Measurements from ENCODE around the gene CARD14. TPM values are rescaled to one million over a fixed set of nuclear protein-coding genes. Genes with fewer than 3 reads are reported as not detected.

Gene CARD14
- total RNA-seq (under 1 TPM; 0.33 to 0.55 TPM), polyA plus RNA-seq (under 1 TPM; 0.13 to 0.38 TPM)
- long read RNA-seq, donor 1, partial matches to known transcripts, result 0 of 2 reads
- long read RNA-seq, donor 1, other reads (novel, unspliced or antisense), result 2 of 2 reads
- long read RNA-seq, donor 2, partial matches to known transcripts, result 0 of 5 reads
- long read RNA-seq, donor 2, other reads (novel, unspliced or antisense), result 5 of 5 reads

DNA sequence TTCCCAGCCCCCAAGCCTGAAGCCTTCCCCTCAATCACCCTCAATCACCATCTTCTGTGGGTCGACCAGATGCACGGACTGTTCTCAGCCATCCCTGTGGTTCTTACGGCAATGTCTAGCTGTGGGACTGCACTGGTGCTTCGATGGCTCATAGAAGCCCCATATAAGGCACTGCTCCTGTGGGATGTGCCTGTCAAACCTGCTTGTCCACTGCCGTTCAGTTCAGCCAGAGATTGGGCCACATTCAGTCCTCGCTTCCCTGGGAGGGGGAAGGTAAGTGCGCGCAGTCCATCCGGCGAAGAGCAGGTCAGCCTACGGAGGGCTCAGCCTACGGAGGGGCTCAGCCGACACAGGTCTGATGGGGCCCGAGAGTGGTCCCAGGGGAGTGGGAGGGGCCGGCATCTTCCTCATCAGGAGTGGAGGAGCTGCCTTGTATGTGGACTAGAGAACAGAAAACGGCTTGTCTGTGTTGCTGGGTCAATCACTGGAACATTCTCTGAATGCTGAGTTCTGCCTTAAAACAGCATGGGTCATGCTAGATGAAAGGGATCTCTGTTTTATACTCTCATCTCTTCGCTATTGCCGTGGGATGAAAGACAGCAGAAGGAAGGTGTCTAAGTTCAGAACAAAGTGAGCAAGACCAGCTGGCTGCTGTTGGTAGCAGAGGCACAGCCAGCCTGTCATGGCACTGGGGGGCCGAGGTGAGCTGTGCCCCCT lies at the start of gene CARD14:
CARD14 (plus strand) TSS at position 247 of the 717 bp plus-strand sequence. CDS start 11,409 bp downstream, outside the sequence.
- no peak within 1 kb of the TSS for H3K27ac ChIP-seq (ENCODE audit: low read depth in 1 of 2, low read length in 2 of 2)
- DNase-seq, result no peak
- no peak within 1 kb of the TSS for H3K4me3 ChIP-seq (ENCODE audit: low read length in 2 of 2)
- WGBS, 2 donors, result 77 to 80% methylated on average over 19 of the region's 19 CpGs
- intact Hi-C loops (cut with DNase I), result no loop called here
- H3K9me3 ChIP-seq (ENCODE audit: control insufficient read depth, low read length), result no peaks in the 10 kb centered on the region
- ATAC-seq (ENCODE audit: low FRiP score), result no peak
- no peaks in the 10 kb centered on the region for H3K4me1 ChIP-seq (ENCODE audit: control insufficient read depth in 1 of 2, insufficient read depth in 2 of 2, low read length in 2 of 2)
- H3K27me3 ChIP-seq (ENCODE audit: control insufficient read depth in 1 of 2, insufficient read depth in 2 of 2, low read length in 1 of 2), result no peaks in the 10 kb centered on the region
- no peaks in the 10 kb centered on the region for H3K36me3 ChIP-seq (ENCODE audit: control insufficient read depth in 1 of 2, insufficient read depth in 2 of 2, low read length in 1 of 2)

- 88 to 92% methylated on average over 17 of the region's 17 CpGs for WGBS, 2 donors
- H3K27me3 ChIP-seq (ENCODE audit: control insufficient read depth in 1 of 2, insufficient read depth in 2 of 2, low read length in 1 of 2), result peaks cover 0 to 2% of the 10 kb centered on the region in 2 donors
Measured at GRCh38 chr17:80122026-80122575, 47.7 kb upstream of the CARD14 start.

GRCh38 chr17:80122926-80123505 lies 46.8 kb upstream of the CARD14 start:
- Histone ChIP-seq H3K27me3 (ENCODE audit: control insufficient read depth in 1 of 2, insufficient read depth in 2 of 2, low read length in 1 of 2) (peaks cover 0 to 2% of the 10 kb centered on the region in 2 donors), H3K4me1 (ENCODE audit: control insufficient read depth in 1 of 2, insufficient read depth in 2 of 2, low read length in 2 of 2) (no peaks in the 10 kb centered on the region), H3K4me3 (ENCODE audit: low read length in 2 of 2) (no peak overlapping the region), H3K36me3 (ENCODE audit: control insufficient read depth in 1 of 2, insufficient read depth in 2 of 2, low read length in 1 of 2) (no peaks in the 10 kb centered on the region), H3K9me3 (ENCODE audit: control insufficient read depth, low read length) (no peaks in the 10 kb centered on the region), H3K27ac (ENCODE audit: low read depth in 1 of 2, low read length in 2 of 2) (no peak overlapping the region)
- ATAC-seq (ENCODE audit: low FRiP score) (no peak), DNase-seq (no peak)
- intact Hi-C loops (cut with DNase I), result no loop called here
- WGBS, 2 donors, result 88 to 91% methylated on average over 6 of the region's 6 CpGs

More at GRCh38 chr17:80122026-80122575, 47.7 kb upstream of the CARD14 start:
- Histone ChIP-seq H3K4me1 (ENCODE audit: control insufficient read depth in 1 of 2, insufficient read depth in 2 of 2, low read length in 2 of 2) (no peaks in the 10 kb centered on the region), H3K27ac (ENCODE audit: low read depth in 1 of 2, low read length in 2 of 2) (no peak overlapping the region), H3K36me3 (ENCODE audit: control insufficient read depth in 1 of 2, insufficient read depth in 2 of 2, low read length in 1 of 2) (no peaks in the 10 kb centered on the region), H3K4me3 (ENCODE audit: low read length in 2 of 2) (no peak overlapping the region), H3K9me3 (ENCODE audit: control insufficient read depth, low read length) (no peaks in the 10 kb centered on the region)
- intact Hi-C loops (cut with DNase I), result no loop called here
- DNase-seq (no peak), ATAC-seq (ENCODE audit: low FRiP score) (no peak)

- intact Hi-C loops (cut with DNase I), result no loop called here
- Histone ChIP-seq H3K27me3 (ENCODE audit: control insufficient read depth in 1 of 2, insufficient read depth in 2 of 2, low read length in 1 of 2) (peaks cover 0 to 2% of the 10 kb centered on the region in 2 donors), H3K36me3 (ENCODE audit: control insufficient read depth in 1 of 2, insufficient read depth in 2 of 2, low read length in 1 of 2) (no peaks in the 10 kb centered on the region), H3K4me3 (ENCODE audit: low read length in 2 of 2) (no peak overlapping the region), H3K27ac (ENCODE audit: low read depth in 1 of 2, low read length in 2 of 2) (no peak overlapping the region), H3K9me3 (ENCODE audit: control insufficient read depth, low read length) (no peaks in the 10 kb centered on the region), H3K4me1 (ENCODE audit: control insufficient read depth in 1 of 2, insufficient read depth in 2 of 2, low read length in 2 of 2) (no peaks in the 10 kb centered on the region)
- DNase-seq (no peak), ATAC-seq (ENCODE audit: low FRiP score) (no peak)
- WGBS, 2 donors, result 80 to 83% methylated on average over 15 of the region's 15 CpGs
Measured at GRCh38 chr17:80123791-80124190, 46.0 kb upstream of the CARD14 start.

DNA sequence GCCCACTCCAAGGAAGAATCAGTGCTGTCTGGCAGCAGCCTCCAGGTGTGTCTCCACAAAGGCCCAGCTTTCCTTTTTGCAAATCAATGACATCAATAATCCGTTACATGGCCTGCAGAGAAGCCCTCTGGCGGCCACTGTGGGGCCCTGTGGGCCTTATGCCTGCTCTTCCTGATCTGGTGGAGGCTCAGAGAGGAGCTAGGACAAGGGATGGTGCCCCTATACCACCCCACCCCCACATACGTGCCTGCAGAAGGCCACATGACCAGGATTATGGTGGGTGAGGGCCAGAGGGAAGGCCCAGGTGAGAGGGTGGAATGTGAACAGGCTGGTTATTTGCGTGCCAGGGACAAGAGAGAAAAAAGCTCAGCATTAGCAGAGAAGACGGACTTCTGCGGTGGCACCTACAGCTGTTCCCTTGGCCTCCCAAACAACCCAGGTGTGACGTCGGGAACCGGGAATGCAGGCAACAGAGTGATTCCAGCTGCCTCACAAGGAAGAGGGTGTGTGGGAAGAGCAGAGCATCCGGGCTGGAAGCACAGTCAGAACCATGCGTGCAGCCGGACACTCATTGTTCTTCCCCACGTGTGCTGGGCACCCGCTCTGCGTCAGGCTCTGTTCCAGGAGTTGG lies 45.4 kb upstream of the CARD14 start:
- Histone ChIP-seq H3K9me3 (ENCODE audit: control insufficient read depth, low read length) (no peaks in the 10 kb centered on the region), H3K27ac (ENCODE audit: low read depth in 1 of 2, low read length in 2 of 2) (no peak overlapping the region)
- WGBS, 2 donors, result 73% methylated on average over 15 of the region's 15 CpGs

DNA sequence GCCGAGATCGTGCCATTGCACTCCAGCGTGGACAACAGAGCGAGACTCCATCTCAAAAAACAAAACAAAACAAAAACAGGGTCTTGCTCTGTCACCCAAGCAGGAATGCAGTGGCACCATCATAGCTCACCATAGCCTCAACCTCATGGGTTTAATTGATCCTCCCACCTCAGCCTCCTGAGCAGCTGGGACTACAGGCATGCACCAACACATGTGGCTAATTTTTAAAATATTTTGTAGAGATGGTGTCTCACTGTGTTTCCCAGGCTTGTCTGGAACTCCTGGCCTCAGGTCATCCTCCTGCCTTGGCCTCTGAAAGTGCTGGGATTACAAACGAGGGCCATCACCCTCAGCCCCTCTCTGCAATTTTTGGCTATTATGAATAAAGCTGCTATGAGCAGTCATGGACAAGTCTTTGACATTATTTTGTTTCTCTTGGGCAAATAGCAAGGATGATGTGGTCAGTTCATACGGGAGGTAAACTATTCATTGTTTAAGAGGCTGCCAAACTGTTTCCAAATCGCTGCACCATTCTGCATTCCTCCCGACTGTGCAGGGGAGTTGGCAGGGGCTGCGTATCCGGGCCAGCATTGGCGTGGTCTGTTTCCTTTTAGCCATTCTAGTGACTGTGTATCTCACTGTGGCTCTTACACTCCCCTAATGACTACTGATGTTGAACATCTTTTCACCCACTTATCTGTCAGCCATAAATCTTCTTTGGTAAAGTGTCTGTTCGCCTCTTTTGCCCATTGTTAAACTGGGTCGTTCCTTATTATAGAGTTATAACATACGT lies 44.0 kb upstream of the CARD14 start:
- Histone ChIP-seq H3K9me3 (ENCODE audit: control insufficient read depth, low read length) (no peaks in the 10 kb centered on the region), H3K4me1 (ENCODE audit: control insufficient read depth in 1 of 2, insufficient read depth in 2 of 2, low read length in 2 of 2) (no peaks in the 10 kb centered on the region), H3K27me3 (ENCODE audit: control insufficient read depth in 1 of 2, insufficient read depth in 2 of 2, low read length in 1 of 2) (peaks cover 0 to 2% of the 10 kb centered on the region in 2 donors), H3K36me3 (ENCODE audit: control insufficient read depth in 1 of 2, insufficient read depth in 2 of 2, low read length in 1 of 2) (no peaks in the 10 kb centered on the region), H3K4me3 (ENCODE audit: low read length in 2 of 2) (no peak overlapping the region), H3K27ac (ENCODE audit: low read depth in 1 of 2, low read length in 2 of 2) (no peak overlapping the region)
- DNase-seq (peak in 1 of 2 donors; percentile 62), ATAC-seq (ENCODE audit: low FRiP score) (no peak)
- intact Hi-C loops (cut with DNase I), result no loop called here
- 49 to 51% methylated on average over 14 of the region's 14 CpGs for WGBS, 2 donors

More for the DNA sequence above, 45.4 kb upstream of the CARD14 start:
- ATAC-seq (ENCODE audit: low FRiP score), result no peak
- no peaks in the 10 kb centered on the region for H3K4me1 ChIP-seq (ENCODE audit: control insufficient read depth in 1 of 2, insufficient read depth in 2 of 2, low read length in 2 of 2)
- H3K27me3 ChIP-seq (ENCODE audit: control insufficient read depth in 1 of 2, insufficient read depth in 2 of 2, low read length in 1 of 2), result peaks cover 0 to 2% of the 10 kb centered on the region in 2 donors
- H3K4me3 ChIP-seq (ENCODE audit: low read length in 2 of 2), result no peak overlapping the region
- no peaks in the 10 kb centered on the region for H3K36me3 ChIP-seq (ENCODE audit: control insufficient read depth in 1 of 2, insufficient read depth in 2 of 2, low read length in 1 of 2)
- intact Hi-C loops (cut with DNase I), result no loop called here
- DNase-seq, result no peak

- H3K9me3 ChIP-seq (ENCODE audit: control insufficient read depth, low read length), result no peaks in the 10 kb centered on the region
- 66 to 70% methylated on average over 3 of the region's 3 CpGs for WGBS, 2 donors
- H3K27me3 ChIP-seq (ENCODE audit: control insufficient read depth in 1 of 2, insufficient read depth in 2 of 2, low read length in 1 of 2), result peaks cover 0 to 2% of the 10 kb centered on the region in 2 donors
- ATAC-seq (ENCODE audit: low FRiP score) (no peak), DNase-seq (no peak)
- no peaks in the 10 kb centered on the region for H3K4me1 ChIP-seq (ENCODE audit: control insufficient read depth in 1 of 2, insufficient read depth in 2 of 2, low read length in 2 of 2)
- intact Hi-C loops (cut with DNase I), result no loop called here
- H3K27ac ChIP-seq (ENCODE audit: low read depth in 1 of 2, low read length in 2 of 2), result no peak overlapping the region
- H3K36me3 ChIP-seq (ENCODE audit: control insufficient read depth in 1 of 2, insufficient read depth in 2 of 2, low read length in 1 of 2), result no peaks in the 10 kb centered on the region
- H3K4me3 ChIP-seq (ENCODE audit: low read length in 2 of 2), result no peak overlapping the region
Measured at GRCh38 chr17:80126449-80126715, 43.4 kb upstream of the CARD14 start.

GRCh38 chr17:80129006-80129565 lies 40.7 kb upstream of the CARD14 start:
- no peak for ATAC-seq (ENCODE audit: low FRiP score)
- Histone ChIP-seq H3K4me3 (ENCODE audit: low read length in 2 of 2) (no peak overlapping the region), H3K4me1 (ENCODE audit: control insufficient read depth in 1 of 2, insufficient read depth in 2 of 2, low read length in 2 of 2) (no peaks in the 10 kb centered on the region), H3K27ac (ENCODE audit: low read depth in 1 of 2, low read length in 2 of 2) (no peak overlapping the region), H3K36me3 (ENCODE audit: control insufficient read depth in 1 of 2, insufficient read depth in 2 of 2, low read length in 1 of 2) (no peaks in the 10 kb centered on the region), H3K9me3 (ENCODE audit: control insufficient read depth, low read length) (no peaks in the 10 kb centered on the region), H3K27me3 (ENCODE audit: control insufficient read depth in 1 of 2, insufficient read depth in 2 of 2, low read length in 1 of 2) (peaks cover 0 to 2% of the 10 kb centered on the region in 2 donors)
- DNase-seq, result no peak
- 46 to 49% methylated on average over 4 of the region's 4 CpGs for WGBS, 2 donors
- intact Hi-C loops (cut with DNase I), result no loop called here
